HepG2 (cell line): ENCODE data around the gene MAP3K20. TPM values are rescaled to one million over a fixed set of nuclear protein-coding genes. Genes with fewer than 3 reads are reported as not detected.
A peak's percentile ranks its signal among the peaks of the same experiment; 100 is the strongest.

Experiments used
- ATAC-seq: fragments of 200-7000 bp; cut with Tn5 transposase; 3 replicates; pipeline ENCODE4 v1.9.1; 2020; ENCODE audit warnings: mild to moderate bottlenecking, moderate library complexity
- BruUV-seq: library from RNA; stranded (reverse); fragments of 400-500 nt; replicated peaks from 2 replicates; lab custom pipeline; 2021; lab: Mats Ljungman, UMichigan
- CTCF ChIA-PET: fragments of 300-600 bp; formaldehyde crosslinking; extraction: SDS; loops from one replicate; lab custom pipeline; 2021; ENCODE audit warnings: low total read pairs, inconsistent platforms, low intra/inter-chr PET ratio; lab: Yijun Ruan, JAX
- POLR2A ChIA-PET: fragments of 350-600 bp; sonication (Branson Sonifier 250); formaldehyde crosslinking; loops from one replicate; lab custom pipeline; 2020; ENCODE audit warnings: antibody characterized with exemption, inconsistent platforms; lab: Yijun Ruan, JAX
- DNase-seq: peaks from one replicate; pipeline ENCODE4 v3.0.0-alpha.2; 2015; ENCODE audit warnings: low spot score
- FAIRE-seq: peaks from 3 replicates; lab custom pipeline; 2011; peaks lifted over from hg19 to GRCh38; lab: Jason Lieb, UNC
- H2AFZ ChIP-seq: one replicate; pipeline ENCODE4 v1.6.1; 2011; ENCODE audit warnings: low read length, inconsistent platforms
- H3K27ac ChIP-seq: fragments of 300-600 bp; 3 replicates; pipeline ENCODE4 v1.8.0; 2011; ENCODE audit warnings: mixed run types, mild to moderate bottlenecking, mixed read lengths, low read length, inconsistent platforms; ENCODE audit not compliant: insufficient read depth; ENCODE audit errors: extremely low read length
- H3K27me3 ChIP-seq, 2 experiments: fragments of 200-600 bp in 1 of 2; 2 replicates in 1 of 2; 3 replicates in 1 of 2; pipeline versions ENCODE4 v1.6.0 to v1.8.0; 2011; ENCODE audit warnings: low read length in 2 of 2, mild to moderate bottlenecking in 2 of 2, moderate library complexity in 2 of 2, inconsistent platforms in 1 of 2; ENCODE audit not compliant: insufficient read depth in 2 of 2, control insufficient read depth in 1 of 2
- H3K36me3 ChIP-seq, 2 experiments: fragments of 200-600 bp in 1 of 2; replicated peaks in 1 of 2; 2 replicates in 1 of 2; 3 replicates in 1 of 2; pipeline versions ENCODE4 v1.5.1 to v1.8.0; 2011; ENCODE audit warnings: low read length in 2 of 2, inconsistent platforms in 1 of 2; ENCODE audit not compliant: insufficient read depth in 2 of 2, control insufficient read depth in 1 of 2
- H3K4me1 ChIP-seq: 2 replicates; pipeline ENCODE4 v1.5.1; 2012; ENCODE audit warnings: low read length, inconsistent platforms; ENCODE audit not compliant: insufficient read depth
- H3K4me2 ChIP-seq: 2 replicates; pipeline ENCODE4 v1.6.0; 2011; ENCODE audit warnings: low read depth, low read length, inconsistent platforms
- H3K4me3 ChIP-seq, 3 experiments: fragments of 200-600 bp in 1 of 3; sonication (generic), shearing (Covaris generic) in 1 of 3; replicated peaks in 1 of 3; 2 replicates each; pipeline ENCODE4 v1.5.1; 2011 to 2016; ENCODE audit warnings: low read length in 3 of 3, inconsistent platforms in 2 of 3, low read depth in 2 of 3, mild to moderate bottlenecking in 2 of 3, control low read depth in 1 of 3, mixed read lengths in 1 of 3; ENCODE audit not compliant: insufficient read depth in 1 of 3
- H3K79me2 ChIP-seq: one replicate; pipeline ENCODE4 v1.6.1; 2011; ENCODE audit warnings: low read length, inconsistent platforms; ENCODE audit not compliant: insufficient read depth
- H3K9ac ChIP-seq: 2 replicates; pipeline ENCODE4 v1.6.0; 2011; ENCODE audit warnings: mild to moderate bottlenecking, low read depth, low read length, inconsistent platforms; ENCODE audit not compliant: insufficient read depth
- H3K9me3 ChIP-seq: 2 replicates; pipeline ENCODE4 v1.5.1; 2012; ENCODE audit warnings: mild to moderate bottlenecking, low read length
- H4K20me1 ChIP-seq: 2 replicates; pipeline ENCODE4 v1.6.0; 2011; ENCODE audit warnings: inconsistent platforms, mild to moderate bottlenecking, low read length, moderate library complexity; ENCODE audit not compliant: insufficient read depth
- JARID2 ChIP-seq: sonication (generic); formaldehyde crosslinking; IDR thresholded peaks from 2 replicates; pipeline ENCODE4 v1.8.1; 2023; ENCODE audit warnings: missing genetic modification reagents, inconsistent platforms; ENCODE audit not compliant: insufficient replicate concordance
- MAFF ChIP-seq: IDR thresholded peaks from 2 replicates; pipeline ENCODE4 v1.6.1; 2011; ENCODE audit warnings: low read depth, low read length, improper control_type of control experiment
- MAFK ChIP-seq, 2 experiments: IDR thresholded peaks in 1 of 2; conservative IDR thresholded peaks in 1 of 2; 2 replicates each; pipeline ENCODE4 v1.6.1; 2011; ENCODE audit warnings: improper control_type of control experiment in 2 of 2, low read length in 2 of 2
- NCOA5 ChIP-seq: sonication (generic); formaldehyde crosslinking; IDR thresholded peaks from 2 replicates; pipeline ENCODE4 v1.4.0; 2020; ENCODE audit warnings: missing genetic modification reagents
- NFE2L2 ChIP-seq: fragments of 150-350 bp; IDR thresholded peaks from 2 replicates; pipeline ENCODE4 v1.6.1; 2014; ENCODE audit warnings: low read length
- RFX5 ChIP-seq: IDR thresholded peaks from 2 replicates; pipeline ENCODE4 v1.6.1; 2011; ENCODE audit warnings: low read depth, low read length, improper control_type of control experiment
- TCF7L2 ChIP-seq: IDR thresholded peaks from 2 replicates; pipeline ENCODE4 v1.6.1; 2011; ENCODE audit warnings: mild to moderate bottlenecking, low read depth, low read length, moderate library complexity
- ZFP1 ChIP-seq: IDR thresholded peaks from 2 replicates; pipeline ENCODE4 v1.6.1; 2016
- ZNF124 ChIP-seq: sonication (generic); formaldehyde crosslinking; IDR thresholded peaks from 2 replicates; pipeline ENCODE4 v1.4.0; 2020; ENCODE audit warnings: missing genetic modification reagents
- ZNF556 ChIP-seq: sonication (generic); formaldehyde crosslinking; IDR thresholded peaks from 2 replicates; pipeline ENCODE4 v1.4.0; 2020; ENCODE audit warnings: mild to moderate bottlenecking, missing genetic modification reagents, borderline replicate concordance
- ZNF678 ChIP-seq: sonication (generic); formaldehyde crosslinking; IDR thresholded peaks from 2 replicates; pipeline ENCODE4 v1.4.0; 2020; ENCODE audit warnings: mild to moderate bottlenecking, missing genetic modification reagents
- WGBS: methylation state at CpG from one replicate; pipeline ENCODE4 v1.1.6; 2017; ENCODE audit warnings: low lambda C conversion rate; 5-methylcytosine and 5-hydroxymethylcytosine counted together
- in situ Hi-C: cut with HindIII; loops from 2 replicates; pipeline ENCODE4 v1.10.0; 2017; ENCODE audit warnings: low pct_unique_long_range_greater_than_20kb; ENCODE audit not compliant: extremely low pct_ligation_motif_present
- intact Hi-C: fragments of 100-400 bp; cut with micrococcal nuclease; formaldehyde crosslinking; loops from one replicate; pipeline ENCODE4 v1.10.0; 2022; ENCODE audit not compliant: unreplicated experiment
- polyA plus RNA-seq, 8 experiments: library from polyadenylated mRNA; depleted of rRNA in 3 of 8; stranded (reverse) in 7 of 8; unstranded in 1 of 8; fragments of >200 nt; fragmentation: Illumina TruSeq in 4 of 8; extraction: Trizol in 4 of 8; gene quantifications; 2 replicates each; pipeline versions ENCODE4 v1.2.1 to v1.2.3, GENCODE V29; 2011 to 2016; ENCODE audit warnings: low read depth in 4 of 8, missing spikeins in 1 of 8, mixed read lengths in 1 of 8; ENCODE audit not compliant: insufficient read depth in 1 of 8
- total RNA-seq, 5 experiments: library from RNA; depleted of rRNA; stranded (reverse); fragments of >200 nt; fragmentation: Illumina TruSeq; extraction: Trizol; gene quantifications; 2 replicates each; pipeline ENCODE4 v1.2.3, GENCODE V29; 2016; ENCODE audit warnings: low read depth in 1 of 5
- TF ChIP-seq, protein P1 (sequence below): sonication (generic); formaldehyde crosslinking; IDR thresholded peaks from 2 replicates; pipeline ENCODE4 v1.8.0; 2022; ENCODE audit warnings: missing genetic modification reagents, mild to moderate bottlenecking, borderline replicate concordance
- TF ChIP-seq, protein P2 (sequence below): sonication (generic); formaldehyde crosslinking; IDR thresholded peaks from 2 replicates; pipeline ENCODE4 v1.5.0; 2020; ENCODE audit warnings: missing genetic modification reagents

Gene MAP3K20
- total and polyA plus RNA-seq, 2 of the 13 experiments (the other 11 are each of a cell fraction or from before 2014, with no cell fraction given) = 5.2 to 13.5 TPM

GRCh38 chr2:173090973-173091660, 15.5 kb downstream of the MAP3K20 start:
- no peak overlapping the region for H2AFZ ChIP-seq

GRCh38 chr2:173091910-173092309, 16.3 kb downstream of the MAP3K20 start:
- peaks cover 23% of the 10 kb centered on the region for H3K4me1 ChIP-seq
- in situ Hi-C loops = no loop called here
- no peak for FAIRE-seq
- peaks cover 3% of the 10 kb centered on the region for H3K79me2 ChIP-seq
- no peak for DNase-seq
- TF ChIP-seq ZNF124 (CRISPR knock-in tag) = no peak
- no peak for TF ChIP-seq RFX5
- TF ChIP-seq TCF7L2 = no peak
- no peak for TF ChIP-seq JARID2
- TF ChIP-seq, protein P1, sequence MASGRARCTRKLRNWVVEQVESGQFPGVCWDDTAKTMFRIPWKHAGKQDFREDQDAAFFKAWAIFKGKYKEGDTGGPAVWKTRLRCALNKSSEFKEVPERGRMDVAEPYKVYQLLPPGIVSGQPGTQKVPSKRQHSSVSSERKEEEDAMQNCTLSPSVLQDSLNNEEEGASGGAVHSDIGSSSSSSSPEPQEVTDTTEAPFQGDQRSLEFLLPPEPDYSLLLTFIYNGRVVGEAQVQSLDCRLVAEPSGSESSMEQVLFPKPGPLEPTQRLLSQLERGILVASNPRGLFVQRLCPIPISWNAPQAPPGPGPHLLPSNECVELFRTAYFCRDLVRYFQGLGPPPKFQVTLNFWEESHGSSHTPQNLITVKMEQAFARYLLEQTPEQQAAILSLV (CRISPR knock-in tag) = no peak
- TF ChIP-seq NCOA5 (CRISPR knock-in tag) = no peak
- TF ChIP-seq, protein P2, sequence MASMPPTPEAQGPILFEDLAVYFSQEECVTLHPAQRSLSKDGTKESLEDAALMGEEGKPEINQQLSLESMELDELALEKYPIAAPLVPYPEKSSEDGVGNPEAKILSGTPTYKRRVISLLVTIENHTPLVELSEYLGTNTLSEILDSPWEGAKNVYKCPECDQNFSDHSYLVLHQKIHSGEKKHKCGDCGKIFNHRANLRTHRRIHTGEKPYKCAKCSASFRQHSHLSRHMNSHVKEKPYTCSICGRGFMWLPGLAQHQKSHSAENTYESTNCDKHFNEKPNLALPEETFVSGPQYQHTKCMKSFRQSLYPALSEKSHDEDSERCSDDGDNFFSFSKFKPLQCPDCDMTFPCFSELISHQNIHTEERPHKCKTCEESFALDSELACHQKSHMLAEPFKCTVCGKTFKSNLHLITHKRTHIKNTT (CRISPR knock-in tag) = no peak
- TF ChIP-seq ZNF556 (CRISPR knock-in tag) = no peak
- H3K36me3 ChIP-seq = peaks cover 0 to 19% of the 10 kb centered on the region in 2 experiments; a peak in 4 of 5 replicates
- H4K20me1 ChIP-seq = no peaks in the 10 kb centered on the region
- no peak for ATAC-seq
- no peaks in the 10 kb centered on the region for H3K9me3 ChIP-seq
- ChIA-PET CTCF (no interaction called here), POLR2A (no interaction called here)
- H3K9ac ChIP-seq = no peak overlapping the region
- H3K27me3 ChIP-seq = no peaks in the 10 kb centered on the region
- H2AFZ ChIP-seq = no peak overlapping the region
- BruUV-seq = no TSS peak
- intact Hi-C loops = no loop called here
- no peak overlapping the region for H3K4me2 ChIP-seq
- WGBS = 92% methylated on average over 4 of the region's 4 CpGs
- H3K4me3 ChIP-seq = no peak overlapping the region
- H3K27ac ChIP-seq = no peak overlapping the region

More at GRCh38 chr2:173090973-173091660, 15.5 kb downstream of the MAP3K20 start:
- Histone ChIP-seq H3K79me2 (peaks cover 3% of the 10 kb centered on the region), H3K4me3 (no peak overlapping the region), H3K27me3 (no peaks in the 10 kb centered on the region), H3K27ac (no peak overlapping the region), H3K9me3 (no peaks in the 10 kb centered on the region), H4K20me1 (no peaks in the 10 kb centered on the region), H3K4me1 (peaks cover 23% of the 10 kb centered on the region), H3K9ac (no peak overlapping the region), H3K4me2 (no peak overlapping the region), H3K36me3 (peaks cover 0 to 16% of the 10 kb centered on the region in 2 experiments; a peak in 4 of 5 replicates)
- POLR2A ChIA-PET = no interaction called here
- no TSS peak for BruUV-seq
- in situ Hi-C loops (no loop called here), intact Hi-C loops (no loop called here)
- DNase-seq = no peak
- ATAC-seq = no peak
- 95% methylated on average over 10 of the region's 10 CpGs for WGBS
- no peak for FAIRE-seq
- TF ChIP-seq ZNF678 (CRISPR knock-in tag) = no peak
- TF ChIP-seq MAFF = peak; percentile 96
- TF ChIP-seq ZFP1 (CRISPR knock-in tag) = peak; percentile 24; the same call in 1 of the 2 replicates
- peak; percentile 96 for TF ChIP-seq MAFK (conservative IDR thresholded peaks at IDR 0.05 in 1 of 2, IDR thresholded peaks at IDR 0.05 in 1 of 2; ENCODE audit: low read length in 2 of 2)
- TF ChIP-seq NFE2L2 = peak; percentile 69
- CTCF ChIA-PET = no interaction called here
